Measurements from ENCODE around the gene HOXA11. TPM values are rescaled to one million over a fixed set of nuclear protein-coding genes. Genes with fewer than 3 reads are reported as not detected.

HOXA11 gene
- total and polyA plus RNA-seq, 10 of the 15 experiments (the other 5 are each of a cell fraction or from before 2014, with no cell fraction given) = not detected

DNA sequence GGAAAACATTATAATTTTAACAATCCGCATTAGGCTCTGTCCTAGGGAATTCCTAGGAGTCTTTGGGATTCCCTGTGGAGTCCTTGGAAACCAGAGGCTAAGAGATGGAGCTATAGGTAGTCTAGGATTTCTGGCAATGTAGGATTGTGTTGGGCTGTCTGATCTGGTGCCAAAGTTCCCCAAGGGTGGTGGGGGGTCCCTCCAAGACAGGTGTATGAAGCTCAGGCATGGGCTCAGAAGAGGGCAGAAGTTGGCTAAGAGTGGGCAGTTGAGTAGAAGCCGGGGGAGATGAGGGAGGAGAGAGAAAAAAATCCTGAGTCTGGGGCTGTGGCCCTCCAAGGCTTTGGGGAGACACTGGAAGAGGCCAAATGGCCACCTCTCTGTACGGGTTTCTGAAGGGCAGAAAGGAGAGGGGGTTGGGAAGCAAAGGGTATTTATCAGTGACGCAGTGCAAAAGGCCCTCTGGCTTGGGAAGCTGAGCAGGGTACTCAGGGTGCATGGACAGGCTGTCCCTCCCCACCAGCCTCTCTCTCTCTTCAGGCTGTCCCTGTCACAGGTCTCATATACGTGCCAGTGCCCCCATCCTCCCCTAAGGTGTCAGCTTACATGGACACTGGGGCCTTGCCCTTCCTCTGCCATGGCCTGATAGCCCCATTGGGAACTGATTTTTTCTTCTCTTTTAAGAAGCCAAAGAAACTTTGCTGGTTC, 38.4 kb downstream of the HOXA11 start:
- no peak overlapping the region for H3K4me3 ChIP-seq
- ChIA-PET POLR2A (no interaction called here), CTCF (interaction anchor here (1.1 kb wide), 1 partner anchor 12 kb away, joined by 3 read pairs; no protein-coding TSS in a partner anchor), RAD21 (ENCODE audit: unreplicated experiment) (no interaction called here), SMC1A (ENCODE audit: uncharacterized antibody, unreplicated experiment) (interaction anchor here (0.6 kb wide), 1 partner anchor 12 kb away, joined by 4 read pairs; no protein-coding TSS in a partner anchor)
- DNase-seq (ENCODE audit: low read depth, low spot score) = no peak
- no peak overlapping the region for H3K27ac ChIP-seq (ENCODE audit: control insufficient read depth, insufficient read depth)
- no peak for TF ChIP-seq IRF3 (IDR thresholded peaks at IDR 0.05)
- no peak for TF ChIP-seq MTA3 (IDR thresholded peaks at IDR 0.05; ENCODE audit: borderline replicate concordance, low read length)
- TF ChIP-seq RFX5 (IDR thresholded peaks at IDR 0.05; ENCODE audit: low read depth, low read length) = no peak
- no peak for TF ChIP-seq CHD2 (IDR thresholded peaks at IDR 0.05; ENCODE audit: borderline replicate concordance, low read depth, low read length)
- no peak for TF ChIP-seq ATF2 (IDR thresholded peaks at IDR 0.05; ENCODE audit: low read length)
- no peak for TF ChIP-seq ZBTB33 (IDR thresholded peaks at IDR 0.05)
- no peak for TF ChIP-seq WRNIP1 (IDR thresholded peaks at IDR 0.05; ENCODE audit: borderline replicate concordance, low read depth, low read length)
- TF ChIP-seq GATAD2B (conservative IDR thresholded peaks at IDR 0.05; ENCODE audit: low read depth) = no peak
- no peak for TF ChIP-seq SRF (IDR thresholded peaks at IDR 0.05; ENCODE audit: low read depth in 2 of 2, low read length in 2 of 2)
- TF ChIP-seq RBBP5 (conservative IDR thresholded peaks at IDR 0.05) = no peak
- TF ChIP-seq ZNF592 (IDR thresholded peaks at IDR 0.05) = no peak
- H3K27me3 ChIP-seq (replicated peaks in 1 of 2; ENCODE audit: control insufficient read depth in 2 of 2, insufficient read depth in 2 of 2, low read length in 1 of 2) = peaks cover 8 to 30% of the 10 kb centered on the region in 2 experiments
- no peaks in the 10 kb centered on the region for H3K79me2 ChIP-seq (ENCODE audit: control insufficient read depth, insufficient read depth, low read length)
- no peak for FAIRE-seq
- no peak overlapping the region for H3K4me2 ChIP-seq (ENCODE audit: control insufficient read depth, insufficient read depth)
- no peak for ATAC-seq
- in situ Hi-C loops (cut with MboI) (no loop called here), intact Hi-C loops (cut with micrococcal nuclease; ENCODE audit: unreplicated experiment) (no loop called here)
- no peaks in the 10 kb centered on the region for H4K20me1 ChIP-seq (ENCODE audit: control insufficient read depth, insufficient read depth)
- no TSS peak for BruUV-seq (replicated peaks)
- 30% methylated on average over 4 of the region's 5 CpGs for WGBS (ENCODE audit: insufficient coverage, insufficient replicate concordance, low lambda C conversion rate, missing lambda C conversion rate)
- H3K9ac ChIP-seq (ENCODE audit: control insufficient read depth, insufficient read depth, low read length) = no peak overlapping the region
- H2AFZ ChIP-seq (ENCODE audit: control insufficient read depth, low read depth, low read length) = no peak overlapping the region
- H3K36me3 ChIP-seq (ENCODE audit: control insufficient read depth in 2 of 2, insufficient read depth in 2 of 2, low read length in 1 of 2) = no peaks in the 10 kb centered on the region
- no peaks in the 10 kb centered on the region; the same call in 2 of the 3 replicates for H3K9me3 ChIP-seq (replicated peaks; ENCODE audit: control insufficient read depth, insufficient read depth, low read length)
- no peaks in the 10 kb centered on the region; the same call in 1 of the 2 replicates for H3K4me1 ChIP-seq (ENCODE audit: control insufficient read depth, insufficient read depth, low read length)
